Measurements from ENCODE around the gene TNIK. TPM values are rescaled to one million over a fixed set of nuclear protein-coding genes. Genes with fewer than 3 reads are reported as not detected.

Gene TNIK
- polyA plus RNA-seq, 1 of the 3 experiments (the other 2 are of a cell fraction) = 19.4 TPM

DNA sequence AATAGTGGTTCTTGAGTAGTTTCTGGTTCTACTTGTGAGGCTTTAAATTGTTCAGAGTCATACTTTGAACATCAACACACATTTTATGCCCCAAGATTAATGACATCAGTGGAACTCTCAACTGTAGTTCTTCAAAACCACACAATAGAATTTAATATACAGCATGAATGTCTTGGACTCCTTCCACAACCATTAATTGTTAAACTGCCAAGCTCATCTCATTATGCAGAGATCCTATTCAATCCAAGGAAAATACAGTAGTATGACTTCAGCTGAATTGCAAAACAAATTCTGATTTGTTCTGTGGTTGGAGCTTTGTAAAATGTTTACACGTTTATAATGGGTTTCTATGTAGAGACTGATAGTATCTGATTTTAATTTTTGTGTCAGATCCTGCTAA lies 234.5 kb downstream of the TNIK start:
- H3K4me3 ChIP-seq (ENCODE audit: low read depth in 2 of 2, low read length in 1 of 2) = no peak overlapping the region
- H3K4me2 ChIP-seq = no peak overlapping the region
- no peaks in the 10 kb centered on the region for H4K20me1 ChIP-seq (ENCODE audit: insufficient read depth)
- no peak for TF ChIP-seq JUND (IDR thresholded peaks at IDR 0.05)
- no peak for TF ChIP-seq RCOR1 (IDR thresholded peaks at IDR 0.05; ENCODE audit: low read length)
- no peak for TF ChIP-seq POLR2AphosphoS5 (IDR thresholded peaks at IDR 0.05; ENCODE audit: low read depth, low read length)
- TF ChIP-seq, protein P1, sequence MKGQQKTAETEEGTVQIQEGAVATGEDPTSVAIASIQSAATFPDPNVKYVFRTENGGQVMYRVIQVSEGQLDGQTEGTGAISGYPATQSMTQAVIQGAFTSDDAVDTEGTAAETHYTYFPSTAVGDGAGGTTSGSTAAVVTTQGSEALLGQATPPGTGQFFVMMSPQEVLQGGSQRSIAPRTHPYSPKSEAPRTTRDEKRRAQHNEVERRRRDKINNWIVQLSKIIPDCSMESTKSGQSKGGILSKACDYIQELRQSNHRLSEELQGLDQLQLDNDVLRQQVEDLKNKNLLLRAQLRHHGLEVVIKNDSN (IDR thresholded peaks at IDR 0.05; ENCODE audit: borderline replicate concordance, low read depth) = no peak
- TF ChIP-seq, protein P2, sequence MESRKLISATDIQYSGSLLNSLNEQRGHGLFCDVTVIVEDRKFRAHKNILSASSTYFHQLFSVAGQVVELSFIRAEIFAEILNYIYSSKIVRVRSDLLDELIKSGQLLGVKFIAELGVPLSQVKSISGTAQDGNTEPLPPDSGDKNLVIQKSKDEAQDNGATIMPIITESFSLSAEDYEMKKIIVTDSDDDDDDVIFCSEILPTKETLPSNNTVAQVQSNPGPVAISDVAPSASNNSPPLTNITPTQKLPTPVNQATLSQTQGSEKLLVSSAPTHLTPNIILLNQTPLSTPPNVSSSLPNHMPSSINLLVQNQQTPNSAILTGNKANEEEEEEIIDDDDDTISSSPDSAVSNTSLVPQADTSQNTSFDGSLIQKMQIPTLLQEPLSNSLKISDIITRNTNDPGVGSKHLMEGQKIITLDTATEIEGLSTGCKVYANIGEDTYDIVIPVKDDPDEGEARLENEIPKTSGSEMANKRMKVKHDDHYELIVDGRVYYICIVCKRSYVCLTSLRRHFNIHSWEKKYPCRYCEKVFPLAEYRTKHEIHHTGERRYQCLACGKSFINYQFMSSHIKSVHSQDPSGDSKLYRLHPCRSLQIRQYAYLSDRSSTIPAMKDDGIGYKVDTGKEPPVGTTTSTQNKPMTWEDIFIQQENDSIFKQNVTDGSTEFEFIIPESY (IDR thresholded peaks at IDR 0.05; ENCODE audit: borderline replicate concordance, low read depth) = no peak
- TF ChIP-seq SIN3A (IDR thresholded peaks at IDR 0.05; ENCODE audit: borderline replicate concordance, low read depth, low read length) = no peak
- TF ChIP-seq RFX5 (IDR thresholded peaks at IDR 0.05; ENCODE audit: low read length) = no peak
- TF ChIP-seq, protein P3, sequence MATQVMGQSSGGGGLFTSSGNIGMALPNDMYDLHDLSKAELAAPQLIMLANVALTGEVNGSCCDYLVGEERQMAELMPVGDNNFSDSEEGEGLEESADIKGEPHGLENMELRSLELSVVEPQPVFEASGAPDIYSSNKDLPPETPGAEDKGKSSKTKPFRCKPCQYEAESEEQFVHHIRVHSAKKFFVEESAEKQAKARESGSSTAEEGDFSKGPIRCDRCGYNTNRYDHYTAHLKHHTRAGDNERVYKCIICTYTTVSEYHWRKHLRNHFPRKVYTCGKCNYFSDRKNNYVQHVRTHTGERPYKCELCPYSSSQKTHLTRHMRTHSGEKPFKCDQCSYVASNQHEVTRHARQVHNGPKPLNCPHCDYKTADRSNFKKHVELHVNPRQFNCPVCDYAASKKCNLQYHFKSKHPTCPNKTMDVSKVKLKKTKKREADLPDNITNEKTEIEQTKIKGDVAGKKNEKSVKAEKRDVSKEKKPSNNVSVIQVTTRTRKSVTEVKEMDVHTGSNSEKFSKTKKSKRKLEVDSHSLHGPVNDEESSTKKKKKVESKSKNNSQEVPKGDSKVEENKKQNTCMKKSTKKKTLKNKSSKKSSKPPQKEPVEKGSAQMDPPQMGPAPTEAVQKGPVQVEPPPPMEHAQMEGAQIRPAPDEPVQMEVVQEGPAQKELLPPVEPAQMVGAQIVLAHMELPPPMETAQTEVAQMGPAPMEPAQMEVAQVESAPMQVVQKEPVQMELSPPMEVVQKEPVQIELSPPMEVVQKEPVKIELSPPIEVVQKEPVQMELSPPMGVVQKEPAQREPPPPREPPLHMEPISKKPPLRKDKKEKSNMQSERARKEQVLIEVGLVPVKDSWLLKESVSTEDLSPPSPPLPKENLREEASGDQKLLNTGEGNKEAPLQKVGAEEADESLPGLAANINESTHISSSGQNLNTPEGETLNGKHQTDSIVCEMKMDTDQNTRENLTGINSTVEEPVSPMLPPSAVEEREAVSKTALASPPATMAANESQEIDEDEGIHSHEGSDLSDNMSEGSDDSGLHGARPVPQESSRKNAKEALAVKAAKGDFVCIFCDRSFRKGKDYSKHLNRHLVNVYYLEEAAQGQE (IDR thresholded peaks at IDR 0.05; ENCODE audit: low read depth, low read length) = no peak
- TF ChIP-seq SMC3 (IDR thresholded peaks at IDR 0.05; ENCODE audit: low read depth, low read length) = no peak
- TF ChIP-seq GATA2 (CRISPR knock-in tag; IDR thresholded peaks at IDR 0.05) = no peak
- TF ChIP-seq RAD21 (IDR thresholded peaks at IDR 0.05; ENCODE audit: low read length) = no peak
- TF ChIP-seq MEF2A (IDR thresholded peaks at IDR 0.05; ENCODE audit: borderline replicate concordance, low read depth) = no peak
- TF ChIP-seq, protein P4, sequence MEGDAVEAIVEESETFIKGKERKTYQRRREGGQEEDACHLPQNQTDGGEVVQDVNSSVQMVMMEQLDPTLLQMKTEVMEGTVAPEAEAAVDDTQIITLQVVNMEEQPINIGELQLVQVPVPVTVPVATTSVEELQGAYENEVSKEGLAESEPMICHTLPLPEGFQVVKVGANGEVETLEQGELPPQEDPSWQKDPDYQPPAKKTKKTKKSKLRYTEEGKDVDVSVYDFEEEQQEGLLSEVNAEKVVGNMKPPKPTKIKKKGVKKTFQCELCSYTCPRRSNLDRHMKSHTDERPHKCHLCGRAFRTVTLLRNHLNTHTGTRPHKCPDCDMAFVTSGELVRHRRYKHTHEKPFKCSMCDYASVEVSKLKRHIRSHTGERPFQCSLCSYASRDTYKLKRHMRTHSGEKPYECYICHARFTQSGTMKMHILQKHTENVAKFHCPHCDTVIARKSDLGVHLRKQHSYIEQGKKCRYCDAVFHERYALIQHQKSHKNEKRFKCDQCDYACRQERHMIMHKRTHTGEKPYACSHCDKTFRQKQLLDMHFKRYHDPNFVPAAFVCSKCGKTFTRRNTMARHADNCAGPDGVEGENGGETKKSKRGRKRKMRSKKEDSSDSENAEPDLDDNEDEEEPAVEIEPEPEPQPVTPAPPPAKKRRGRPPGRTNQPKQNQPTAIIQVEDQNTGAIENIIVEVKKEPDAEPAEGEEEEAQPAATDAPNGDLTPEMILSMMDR (IDR thresholded peaks at IDR 0.05) = no peak
- TF ChIP-seq FOSL2 (IDR thresholded peaks at IDR 0.05; ENCODE audit: borderline replicate concordance, low read depth) = no peak
- no peak for TF ChIP-seq NRF1 (IDR thresholded peaks at IDR 0.05; ENCODE audit: low read depth, low read length)
- TF ChIP-seq, protein P5, sequence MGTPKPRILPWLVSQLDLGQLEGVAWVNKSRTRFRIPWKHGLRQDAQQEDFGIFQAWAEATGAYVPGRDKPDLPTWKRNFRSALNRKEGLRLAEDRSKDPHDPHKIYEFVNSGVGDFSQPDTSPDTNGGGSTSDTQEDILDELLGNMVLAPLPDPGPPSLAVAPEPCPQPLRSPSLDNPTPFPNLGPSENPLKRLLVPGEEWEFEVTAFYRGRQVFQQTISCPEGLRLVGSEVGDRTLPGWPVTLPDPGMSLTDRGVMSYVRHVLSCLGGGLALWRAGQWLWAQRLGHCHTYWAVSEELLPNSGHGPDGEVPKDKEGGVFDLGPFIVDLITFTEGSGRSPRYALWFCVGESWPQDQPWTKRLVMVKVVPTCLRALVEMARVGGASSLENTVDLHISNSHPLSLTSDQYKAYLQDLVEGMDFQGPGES (IDR thresholded peaks at IDR 0.05; ENCODE audit: low read depth, low read length) = no peak
- no peak for TF ChIP-seq FOXJ3 (CRISPR knock-in tag; IDR thresholded peaks at IDR 0.05)
- no peak for TF ChIP-seq NFIC (IDR thresholded peaks at IDR 0.05; ENCODE audit: borderline replicate concordance)
- no peak for TF ChIP-seq YY1 (IDR thresholded peaks at IDR 0.05; ENCODE audit: low read depth)
- TF ChIP-seq FOXM1 (IDR thresholded peaks at IDR 0.05; ENCODE audit: low read depth) = no peak
- no peaks in the 10 kb centered on the region for H3K27me3 ChIP-seq (ENCODE audit: insufficient read depth)
- no peaks in the 10 kb centered on the region for H3K79me2 ChIP-seq (ENCODE audit: insufficient read depth)
- H3K9me3 ChIP-seq = no peaks in the 10 kb centered on the region
- ChIA-PET CTCF (no interaction called here), POLR2A (no interaction called here)
- H3F3A ChIP-seq (replicated peaks; ENCODE audit: insufficient read depth) = peaks cover 4% of the 10 kb centered on the region
- H3K9ac ChIP-seq = no peak overlapping the region
- peaks cover 7 to 23% of the 10 kb centered on the region in 2 experiments for H3K36me3 ChIP-seq (replicated peaks in 1 of 2; ENCODE audit: control insufficient read depth in 1 of 2, insufficient read depth in 2 of 2, low read length in 1 of 2)
- H3K9me2 ChIP-seq = no peaks in the 10 kb centered on the region
- no peak for DNase-seq
- WGBS (ENCODE audit: low lambda C conversion rate) = 83% methylated on average over 1 of the region's 1 CpG
- H3K4me1 ChIP-seq (ENCODE audit: control insufficient read depth in 1 of 2, insufficient read depth in 2 of 2, low read depth in 1 of 2, low read length in 1 of 2) = no peaks in the 10 kb centered on the region
- H2AFZ ChIP-seq (ENCODE audit: low read depth) = no peak overlapping the region
- H3K27ac ChIP-seq (ENCODE audit: low read depth in 2 of 2, low read length in 1 of 2) = no peak overlapping the region
